ENCODE data around the gene DDX27. TPM values are rescaled to one million over a fixed set of nuclear protein-coding genes. Genes with fewer than 3 reads are reported as not detected.
A peak's percentile ranks its signal among the peaks of the same experiment; 100 is the strongest.

Gene DDX27
- total and polyA plus RNA-seq, 2 of the 13 experiments (the other 11 are each of a cell fraction or from before 2014, with no cell fraction given): 42.6 to 72.8 TPM

- TF ChIP-seq MAFF (IDR thresholded peaks at IDR 0.05; ENCODE audit: low read depth, low read length): no peak
- TF ChIP-seq CBX2 (IDR thresholded peaks at IDR 0.05; ENCODE audit: low read depth, low read length): no peak
- TF ChIP-seq CBX2 (CRISPR knock-in tag; IDR thresholded peaks at IDR 0.05; ENCODE audit: low read depth): no peak
- no peak for TF ChIP-seq AHDC1 (CRISPR knock-in tag; IDR thresholded peaks at IDR 0.05; ENCODE audit: borderline replicate concordance)
- TF ChIP-seq ZNF224 (CRISPR knock-in tag; IDR thresholded peaks at IDR 0.05): no peak
- peak; percentile 31; the same call in 1 of the 2 replicates for TF ChIP-seq ZNF510 (CRISPR knock-in tag; IDR thresholded peaks at IDR 0.05; ENCODE audit: low read depth)
- peak; percentile 55; the same call in 1 of the 2 replicates for TF ChIP-seq ZNF775 (CRISPR knock-in tag; IDR thresholded peaks at IDR 0.05; ENCODE audit: borderline replicate concordance)
- TF ChIP-seq ZNF710 (CRISPR knock-in tag; IDR thresholded peaks at IDR 0.05; ENCODE audit: borderline replicate concordance): peak; percentile 37; the same call in 1 of the 2 replicates
- TF ChIP-seq ZMYM3 (CRISPR knock-in tag; IDR thresholded peaks at IDR 0.05): no peak; the same call in 1 of the 2 replicates
- TF ChIP-seq FOXO4 (CRISPR knock-in tag; conservative IDR thresholded peaks at IDR 0.05): 0 out of 2 replicates have a peak, but pooled peaks have one; percentile 18
- peak; percentile 3; the same call in 1 of the 2 replicates for TF ChIP-seq CTCF (CRISPR knock-in tag; IDR thresholded peaks at IDR 0.05)
- no peak for TF ChIP-seq ZNF367 (CRISPR knock-in tag; IDR thresholded peaks at IDR 0.05; ENCODE audit: borderline replicate concordance)
- TF ChIP-seq BRF2 (CRISPR knock-in tag; IDR thresholded peaks at IDR 0.05): no peak
- peak; percentile 64; the same call in 1 of the 2 replicates for TF ChIP-seq MEIS1 (CRISPR knock-in tag; IDR thresholded peaks at IDR 0.05; ENCODE audit: borderline replicate concordance)
- TF ChIP-seq ZNF788 (CRISPR knock-in tag; IDR thresholded peaks at IDR 0.05; ENCODE audit: borderline replicate concordance): peak; percentile 83; the same call in 1 of the 2 replicates
- no peak for TF ChIP-seq SIX4 (CRISPR knock-in tag; IDR thresholded peaks at IDR 0.05)
Measured at GRCh38 chr20:49276961-49277785, 58.0 kb downstream of the DDX27 start (continued).
